ENCODE results near the gene PREB.

PREB gene

DNA sequence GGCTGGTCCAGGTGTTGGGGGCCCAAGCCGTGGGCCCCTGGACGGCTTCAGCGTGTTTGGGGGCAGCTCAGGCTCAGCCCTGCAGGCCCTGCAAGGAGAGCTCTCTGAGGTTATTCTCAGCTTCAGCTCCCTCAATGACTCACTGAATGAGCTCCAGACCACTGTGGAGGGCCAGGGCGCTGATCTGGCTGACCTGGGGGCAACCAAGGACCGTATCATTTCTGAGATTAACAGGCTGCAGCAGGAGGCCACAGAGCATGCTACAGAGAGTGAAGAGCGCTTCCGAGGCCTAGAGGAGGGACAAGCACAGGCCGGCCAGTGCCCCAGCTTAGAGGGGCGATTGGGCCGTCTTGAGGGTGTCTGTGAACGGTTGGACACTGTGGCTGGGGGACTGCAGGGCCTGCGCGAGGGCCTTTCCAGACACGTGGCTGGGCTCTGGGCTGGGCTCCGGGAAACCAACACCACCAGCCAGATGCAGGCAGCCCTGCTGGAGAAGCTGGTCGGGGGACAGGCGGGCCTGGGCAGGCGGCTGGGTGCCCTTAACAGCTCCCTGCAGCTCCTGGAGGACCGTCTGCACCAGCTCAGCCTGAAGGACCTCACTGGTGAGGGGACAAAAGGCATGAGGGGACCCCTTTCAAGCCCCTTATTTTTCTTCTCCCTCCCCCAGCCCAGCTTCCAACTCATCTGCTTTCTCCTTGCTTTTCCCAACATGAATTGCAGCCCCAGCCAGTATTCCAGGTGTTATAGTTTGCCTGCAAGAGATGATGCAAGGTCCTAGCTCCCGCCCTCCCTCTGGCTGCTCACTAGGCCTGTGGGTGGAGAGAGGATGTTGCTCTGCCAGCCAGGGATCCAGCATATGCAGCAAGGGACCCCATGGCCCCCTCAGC, 50.8 kb downstream of the PREB start:
- DNase-seq (ENCODE audit: low read depth in 2 of 3, low spot score in 1 of 3): no peak

DNA sequence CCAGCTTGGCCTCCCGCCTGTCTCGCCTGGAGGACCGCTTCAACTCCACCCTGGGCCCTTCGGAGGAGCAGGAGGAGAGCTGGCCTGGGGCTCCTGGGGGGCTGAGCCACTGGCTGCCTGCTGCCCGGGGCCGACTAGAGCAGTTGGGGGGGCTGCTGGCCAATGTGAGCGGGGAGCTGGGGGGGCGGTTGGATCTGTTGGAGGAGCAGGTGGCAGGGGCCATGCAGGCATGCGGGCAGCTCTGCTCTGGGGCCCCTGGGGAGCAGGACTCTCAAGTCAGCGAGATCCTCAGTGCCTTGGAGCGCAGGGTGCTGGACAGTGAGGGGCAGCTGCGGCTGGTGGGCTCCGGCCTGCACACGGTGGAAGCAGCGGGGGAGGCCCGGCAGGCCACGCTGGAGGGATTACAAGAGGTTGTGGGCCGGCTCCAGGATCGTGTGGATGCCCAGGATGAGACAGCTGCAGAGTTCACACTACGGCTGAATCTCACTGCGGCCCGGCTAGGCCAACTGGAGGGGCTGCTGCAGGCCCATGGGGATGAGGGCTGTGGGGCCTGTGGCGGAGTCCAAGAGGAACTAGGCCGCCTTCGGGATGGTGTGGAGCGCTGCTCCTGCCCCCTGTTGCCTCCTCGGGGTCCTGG, 51.5 kb downstream of the PREB start:
- no peak for DNase-seq (ENCODE audit: low read depth in 2 of 3, low spot score in 1 of 3)

DNA sequence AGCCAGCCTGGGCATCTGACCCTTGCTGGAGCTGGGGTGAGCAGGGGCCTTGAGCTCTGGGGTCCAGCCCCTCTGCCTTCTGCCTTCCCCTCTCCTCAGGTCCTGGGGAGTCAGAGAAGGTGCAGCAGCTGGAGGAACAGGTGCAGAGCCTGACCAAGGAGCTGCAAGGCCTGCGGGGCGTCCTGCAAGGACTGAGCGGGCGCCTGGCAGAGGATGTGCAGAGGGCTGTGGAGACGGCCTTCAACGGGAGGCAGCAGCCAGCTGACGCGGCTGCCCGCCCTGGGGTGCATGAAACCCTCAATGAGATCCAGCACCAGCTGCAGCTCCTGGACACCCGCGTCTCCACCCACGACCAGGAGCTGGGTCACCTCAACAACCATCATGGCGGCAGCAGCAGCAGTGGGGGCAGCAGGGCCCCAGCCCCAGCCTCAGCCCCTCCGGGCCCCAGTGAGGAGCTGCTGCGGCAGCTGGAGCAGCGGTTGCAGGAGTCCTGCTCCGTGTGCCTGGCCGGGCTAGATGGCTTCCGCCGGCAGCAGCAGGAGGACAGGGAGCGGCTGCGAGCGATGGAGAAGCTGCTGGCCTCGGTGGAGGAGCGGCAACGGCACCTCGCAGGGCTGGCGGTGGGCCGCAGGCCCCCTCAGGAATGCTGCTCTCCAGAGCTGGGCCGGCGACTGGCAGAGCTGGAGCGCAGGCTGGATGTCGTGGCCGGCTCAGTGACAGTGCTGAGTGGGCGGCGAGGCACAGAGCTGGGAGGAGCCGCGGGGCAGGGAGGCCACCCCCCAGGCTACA, 52.3 kb downstream of the PREB start:
- DNase-seq (ENCODE audit: low read depth in 2 of 3, low spot score in 1 of 3): no peak

All from stimulated activated CD4-positive, alpha-beta T cell treated with anti-CD3 and anti-CD28 coated beads, Interleukin-12 subunit alpha, Interleukin-12 subunit beta, amount 100 ng/mL, for 48 hours (primary cell).